ENCODE data around the gene EPB41L2.
"Not testable (repeated sequence)": the region's sequence is repeated elsewhere in the genome, so short reads cannot be mapped to it uniquely, and the experiment has no call there.

EPB41L2 gene

GRCh38 chr6:131063028-131063763 is at the start of gene EPB41L2:
Gene EPB41L2 (minus strand): TSS chr6:131063245. CDS start chr6:130956485, 106,760 bp downstream.
- peak; percentile 74 for DNase-seq

GRCh38 chr6:131112249-131112648 is 49.2 kb upstream of the EPB41L2 start:
- no peak for DNase-seq

- DNase-seq = no peak
Measured at GRCh38 chr6:131107151-131107550, 44.1 kb upstream of the EPB41L2 start.

- no peak for DNase-seq
Measured at GRCh38 chr6:131103901-131104300, 40.9 kb upstream of the EPB41L2 start.

GRCh38 chr6:131103296-131103695 is 40.3 kb upstream of the EPB41L2 start:
- DNase-seq = no peak

GRCh38 chr6:131101911-131102680 is 39.1 kb upstream of the EPB41L2 start:
- no peak for DNase-seq

DNA sequence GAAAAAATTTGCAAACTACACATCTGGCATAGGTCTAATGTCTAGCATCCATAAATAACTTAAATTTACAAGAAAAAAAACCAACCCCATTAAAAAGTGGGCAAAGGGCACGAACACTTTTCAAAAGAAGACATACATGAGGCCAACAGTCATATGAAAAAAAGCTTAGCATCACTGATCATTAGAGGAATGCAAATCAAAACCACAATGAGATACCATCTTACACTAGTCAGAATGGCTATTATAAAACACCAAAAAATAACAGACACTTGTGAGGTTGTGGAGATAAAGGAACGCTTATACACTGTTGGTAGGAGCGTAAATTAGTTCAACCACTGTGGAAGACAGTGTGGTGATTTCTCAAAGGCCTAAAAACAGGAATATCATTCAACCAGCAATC is 33.7 kb upstream of the EPB41L2 start:
- DNase-seq = no peak

DNA sequence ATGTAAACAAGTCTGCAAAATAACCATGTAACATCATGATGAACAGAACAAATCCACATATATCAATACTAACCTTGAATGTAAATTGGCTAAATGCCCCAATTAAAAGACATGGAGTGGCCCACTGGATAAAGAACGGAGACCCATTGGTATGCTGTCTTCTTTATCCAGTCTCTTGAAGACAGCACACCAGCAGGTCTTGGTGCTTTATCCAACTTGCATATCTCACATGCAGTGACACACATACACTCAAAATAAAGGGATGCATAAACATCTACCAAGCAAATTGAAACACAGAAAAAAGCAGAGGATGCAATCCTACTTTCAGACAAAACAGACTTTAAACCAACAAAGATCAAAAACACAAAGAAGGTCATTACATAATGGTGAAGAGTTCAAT is 30.3 kb upstream of the EPB41L2 start:
- DNase-seq = no peak

DNA sequence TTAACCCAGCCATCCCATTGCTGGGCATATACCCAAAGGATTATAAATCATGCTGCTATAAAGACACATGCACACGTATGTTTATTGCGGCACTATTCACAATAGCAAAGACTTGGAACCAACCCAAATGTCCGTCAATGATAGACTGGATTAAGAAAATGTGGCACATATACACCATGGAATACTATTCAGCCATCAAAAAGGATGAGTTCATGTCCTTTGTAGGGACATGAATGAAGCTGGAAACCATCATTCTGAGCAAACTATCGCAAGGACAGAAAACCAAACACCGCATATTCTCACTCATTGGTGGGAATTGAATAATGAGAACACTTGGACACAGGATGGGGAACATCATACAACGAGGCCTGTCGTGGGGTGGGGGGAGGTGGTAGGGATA is 28.9 kb upstream of the EPB41L2 start:
- DNase-seq = not testable (repeated sequence)

- DNase-seq = not testable (repeated sequence)
Measured at GRCh38 chr6:131090339-131090738, 27.3 kb upstream of the EPB41L2 start.

GRCh38 chr6:131084982-131085381 is 21.9 kb upstream of the EPB41L2 start:
- no peak for DNase-seq

DNA sequence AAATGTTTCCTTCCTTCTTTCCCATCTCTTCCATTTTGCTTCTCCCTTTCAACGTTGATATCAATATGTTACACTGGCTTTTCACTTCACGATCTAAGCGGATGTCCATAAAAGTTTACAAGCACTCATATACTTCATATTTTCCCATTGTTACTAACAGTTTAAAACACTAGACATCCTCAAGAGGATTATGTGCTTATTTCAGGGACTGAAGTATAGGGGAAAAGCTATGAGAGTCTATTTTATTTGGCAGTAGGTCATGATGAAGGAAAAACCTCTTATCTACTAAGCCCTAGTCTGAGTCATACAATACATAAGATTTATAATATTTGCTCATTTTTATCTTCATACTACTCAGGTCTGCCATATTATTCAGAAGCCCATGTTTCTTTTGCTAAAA is 20.6 kb upstream of the EPB41L2 start:
- no peak for DNase-seq

DNA sequence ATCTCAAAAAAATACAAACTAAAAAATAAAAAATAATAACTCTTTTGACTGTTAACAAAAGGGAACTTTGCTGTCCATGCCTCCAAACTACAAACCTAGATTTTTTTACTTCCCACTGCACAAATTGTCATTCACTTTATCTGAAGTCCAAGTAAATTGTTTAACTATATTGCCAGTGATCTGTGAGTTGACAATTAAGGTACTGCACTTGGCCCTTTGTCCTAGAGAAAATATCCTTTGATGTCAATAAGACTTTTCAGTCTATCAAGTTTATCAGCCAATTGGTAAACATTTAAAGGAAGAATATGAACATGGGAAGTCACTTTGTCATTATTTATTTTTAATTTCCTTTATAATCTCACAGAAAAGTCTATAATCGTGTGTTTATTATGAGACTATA is 19.3 kb upstream of the EPB41L2 start:
- DNase-seq = no peak

- no peak for DNase-seq
Measured at GRCh38 chr6:131080084-131080483, 17.0 kb upstream of the EPB41L2 start.

DNA sequence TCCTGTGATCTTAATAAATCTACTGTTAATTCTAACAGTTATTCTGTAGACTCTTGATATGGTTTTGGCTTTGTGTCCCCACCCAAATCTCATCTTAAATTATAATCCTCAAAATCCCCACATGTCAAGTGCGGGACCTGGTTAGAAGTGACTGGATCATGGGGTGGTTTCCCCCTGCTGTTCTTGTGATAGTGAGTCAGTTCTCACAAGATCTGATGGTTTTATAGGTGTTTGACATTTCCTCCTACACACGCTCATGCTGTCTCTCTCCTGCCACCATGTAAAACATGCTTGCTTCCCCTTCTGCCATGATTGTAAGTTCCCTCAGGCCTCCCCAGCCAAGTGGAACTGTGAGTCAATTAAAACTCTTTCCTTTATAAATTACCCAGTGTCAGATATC is 10.5 kb upstream of the EPB41L2 start:
- no peak for DNase-seq

DNA sequence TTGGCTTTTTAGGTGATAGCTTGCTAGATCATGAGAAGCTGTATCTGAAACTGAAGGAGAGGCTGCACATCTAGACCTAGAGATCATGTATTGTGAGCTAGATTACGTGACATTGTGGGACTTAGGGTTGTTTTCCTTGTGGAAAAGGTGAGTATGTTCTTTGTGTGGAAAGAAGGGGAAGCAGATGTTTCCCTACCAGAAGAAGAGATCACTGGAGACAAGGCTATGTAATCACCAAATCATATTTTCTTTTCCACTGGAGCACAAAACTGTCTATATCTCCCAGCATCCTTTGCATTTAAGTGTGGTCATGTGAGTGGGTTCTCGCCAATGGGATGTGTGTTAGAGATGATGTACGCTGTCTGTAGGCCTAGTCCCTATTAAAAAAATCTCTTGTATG is 7.0 kb upstream of the EPB41L2 start:
- no peak for DNase-seq

GRCh38 chr6:131068165-131068564 is 5.1 kb upstream of the EPB41L2 start:
- DNase-seq = no peak

DNA sequence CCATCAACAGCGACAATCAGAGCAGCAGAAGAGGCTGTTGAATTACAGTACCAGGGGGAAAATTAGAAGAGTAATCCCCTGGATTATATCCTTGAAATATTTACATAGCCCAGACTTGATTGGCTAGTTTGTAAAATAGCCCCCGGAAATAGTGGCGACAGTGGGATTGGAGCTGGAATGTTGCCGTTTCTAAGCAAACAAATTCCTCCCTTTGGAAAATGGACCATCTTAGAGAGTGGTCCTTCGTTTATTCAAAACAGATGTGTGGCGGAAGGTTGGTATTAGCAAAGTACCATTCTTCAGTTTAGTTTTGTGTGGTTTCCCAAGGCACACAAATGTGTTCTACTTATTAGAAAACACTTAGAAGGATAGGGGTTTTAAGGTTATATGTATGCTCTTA is 4.5 kb upstream of the EPB41L2 start:
- DNase-seq = no peak

DNA sequence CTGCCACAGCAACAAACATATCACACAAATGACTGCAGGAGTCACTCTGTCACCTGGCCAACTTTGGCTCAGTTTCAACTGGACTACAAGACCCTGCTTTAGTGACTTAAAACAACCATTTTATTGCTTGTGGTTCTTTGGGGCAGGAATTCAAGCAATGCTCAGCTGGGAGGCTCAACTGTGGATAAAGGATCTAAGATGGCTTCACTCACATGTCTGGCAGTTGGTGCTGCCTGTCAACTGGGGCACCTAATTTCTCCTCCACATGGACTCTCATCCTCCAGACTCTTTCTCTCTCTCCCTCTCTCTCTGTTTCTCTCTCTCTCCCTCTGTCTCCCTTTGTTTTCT is 2.8 kb upstream of the EPB41L2 start:
- DNase-seq = no peak

GRCh38 chr6:131065112-131065823 is 2.2 kb upstream of the EPB41L2 start:
- DNase-seq = no peak

DNA sequence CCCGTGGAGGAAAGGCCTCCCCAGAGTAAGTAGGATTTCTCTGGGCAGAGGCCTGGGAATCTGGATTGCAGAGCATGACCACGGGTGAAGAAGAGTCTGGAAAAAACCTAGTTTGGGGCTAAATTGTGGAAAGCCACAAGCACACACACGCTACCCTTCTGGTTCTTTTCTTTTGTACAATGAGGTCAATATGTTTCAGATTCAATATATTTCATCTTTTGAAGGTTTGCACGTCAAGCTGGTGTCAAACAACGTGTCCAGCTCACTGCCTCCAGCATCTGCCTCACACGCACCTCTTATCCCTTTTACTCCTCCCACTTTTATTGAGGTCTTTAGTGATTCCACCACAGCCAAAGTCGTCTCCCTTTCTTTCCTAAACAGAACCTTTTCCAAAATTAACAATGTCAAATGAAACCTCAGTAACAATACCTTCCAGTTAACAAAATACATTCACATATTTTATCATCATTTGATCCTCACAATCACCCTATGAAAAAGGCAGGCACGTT is 773 bp upstream of the EPB41L2 start:
- DNase-seq = no peak

GRCh38 chr6:131062241-131063027 is 611 bp downstream of the EPB41L2 start:
- no peak for DNase-seq

DNA sequence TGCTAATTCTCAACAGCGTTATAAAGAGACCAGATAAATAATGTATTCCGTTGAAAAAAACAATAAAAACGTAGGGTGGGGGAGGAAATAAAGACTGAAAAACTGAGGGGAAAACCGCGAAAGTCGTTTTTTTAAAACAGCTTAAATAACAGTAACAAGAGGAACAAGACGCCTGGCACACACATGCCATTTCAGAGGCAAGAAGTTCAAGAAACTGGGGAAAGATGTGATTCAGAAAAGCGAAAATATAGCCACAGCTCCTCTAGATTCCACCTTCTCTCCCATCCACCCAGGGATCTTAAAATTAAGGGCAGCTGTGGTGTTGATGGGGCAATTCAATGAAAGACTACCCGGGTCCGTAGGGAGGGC is 1.3 kb downstream of the EPB41L2 start:
- DNase-seq = no peak

All from KG1 (cell line).